HepG2 (cell line): Measurements from ENCODE around the gene LRRC40. TPM values are rescaled to one million over a fixed set of nuclear protein-coding genes. Genes with fewer than 3 reads are reported as not detected.
A peak's percentile ranks its signal among the peaks of the same experiment; 100 is the strongest.

Experiments used
- CBX2 ChIP-seq, 2 experiments: fragments of 200-600 bp in 1 of 2; sonication (generic); formaldehyde crosslinking in 1 of 2; IDR thresholded peaks; 2 replicates each; pipeline versions ENCODE4 v1.7.0 to v1.8.1; 2018 to 2022; ENCODE audit warnings: low read depth in 2 of 2, low read length in 1 of 2, mild to moderate bottlenecking in 1 of 2, missing genetic modification reagents in 1 of 2
- CC2D1A ChIP-seq: sonication (generic); formaldehyde crosslinking; IDR thresholded peaks from 2 replicates; pipeline ENCODE4 v1.8.1; 2023; ENCODE audit warnings: mild to moderate bottlenecking, missing genetic modification reagents
- FOXP1 ChIP-seq, 2 experiments: fragments of 450-650 bp in 1 of 2; IDR thresholded peaks; 2 replicates each; pipeline ENCODE4 v1.6.1; 2017 to 2018; ENCODE audit warnings: antibody characterized with exemption in 1 of 2
- HOXA5 ChIP-seq: sonication (generic); formaldehyde crosslinking; IDR thresholded peaks from 2 replicates; pipeline ENCODE4 v1.4.0; 2020; ENCODE audit warnings: missing genetic modification reagents
- NFIB ChIP-seq: sonication (generic); formaldehyde crosslinking; IDR thresholded peaks from 2 replicates; pipeline ENCODE4 v1.9.0; 2021; ENCODE audit warnings: missing genetic modification reagents, mild to moderate bottlenecking, borderline replicate concordance
- ZBTB1 ChIP-seq: sonication (generic); formaldehyde crosslinking; IDR thresholded peaks from 2 replicates; pipeline ENCODE4 v1.4.0; 2020; ENCODE audit warnings: missing genetic modification reagents, borderline replicate concordance
- ZBTB49 ChIP-seq: sonication (generic); formaldehyde crosslinking; IDR thresholded peaks from 2 replicates; pipeline ENCODE4 v1.4.0; 2020; ENCODE audit warnings: missing genetic modification reagents, borderline replicate concordance
- ZNF280D ChIP-seq: sonication (generic); formaldehyde crosslinking; IDR thresholded peaks from 2 replicates; pipeline ENCODE4 v1.5.1; 2020; ENCODE audit warnings: mild to moderate bottlenecking, missing genetic modification reagents
- ZNF512 ChIP-seq: sonication (generic); formaldehyde crosslinking; IDR thresholded peaks from 2 replicates; pipeline ENCODE4 v1.4.0; 2020; ENCODE audit warnings: mild to moderate bottlenecking, missing genetic modification reagents
- ZNF615 ChIP-seq: sonication (generic); formaldehyde crosslinking; IDR thresholded peaks from 2 replicates; pipeline ENCODE4 v1.5.0; 2020; ENCODE audit warnings: mild to moderate bottlenecking, missing genetic modification reagents, borderline replicate concordance
- ZNF616 ChIP-seq: sonication (generic); formaldehyde crosslinking; IDR thresholded peaks from 2 replicates; pipeline ENCODE4 v1.5.0; 2020; ENCODE audit warnings: low read depth, mild to moderate bottlenecking, missing genetic modification reagents
- ZNF660 ChIP-seq: sonication (generic); formaldehyde crosslinking; IDR thresholded peaks from 2 replicates; pipeline ENCODE4 v1.5.1; 2020; ENCODE audit warnings: mild to moderate bottlenecking, low read depth, missing genetic modification reagents, borderline replicate concordance
- ZNF674 ChIP-seq: sonication (generic); formaldehyde crosslinking; IDR thresholded peaks from 2 replicates; pipeline ENCODE4 v1.5.0; 2020; ENCODE audit warnings: low read depth, mild to moderate bottlenecking, missing genetic modification reagents
- ZNF75D ChIP-seq: sonication (generic); formaldehyde crosslinking; IDR thresholded peaks from 2 replicates; pipeline ENCODE4 v1.8.1; 2023; ENCODE audit warnings: missing genetic modification reagents, mild to moderate bottlenecking, borderline replicate concordance
- polyA plus RNA-seq, 8 experiments: library from polyadenylated mRNA; depleted of rRNA in 3 of 8; stranded (reverse) in 7 of 8; unstranded in 1 of 8; fragments of >200 nt; fragmentation: Illumina TruSeq in 4 of 8; extraction: Trizol in 4 of 8; gene quantifications; 2 replicates each; pipeline versions ENCODE4 v1.2.1 to v1.2.3, GENCODE V29; 2011 to 2016; ENCODE audit warnings: low read depth in 4 of 8, missing spikeins in 1 of 8, mixed read lengths in 1 of 8; ENCODE audit not compliant: insufficient read depth in 1 of 8
- total RNA-seq, 5 experiments: library from RNA; depleted of rRNA; stranded (reverse); fragments of >200 nt; fragmentation: Illumina TruSeq; extraction: Trizol; gene quantifications; 2 replicates each; pipeline ENCODE4 v1.2.3, GENCODE V29; 2016; ENCODE audit warnings: low read depth in 1 of 5

The LRRC40 gene
- total and polyA plus RNA-seq, 2 of the 13 experiments (the other 11 are each of a cell fraction or from before 2014, with no cell fraction given), result 10.3 to 32.7 TPM

GRCh38 chr1:70205434-70206118, at the start of gene LRRC40 (continued):
- TF ChIP-seq ZBTB49 (CRISPR knock-in tag), result no peak
- no peak for TF ChIP-seq FOXP1 (IDR thresholded peaks at IDR 0.05)
- TF ChIP-seq FOXP1 (CRISPR knock-in tag; IDR thresholded peaks at IDR 0.05), result peak; percentile 37; the same call in 1 of the 2 replicates
- TF ChIP-seq CC2D1A (CRISPR knock-in tag), result 0 out of 2 replicates have a peak, but pooled peaks have one; percentile 46
- no peak for TF ChIP-seq NFIB (CRISPR knock-in tag)
- peak; percentile 72; the same call in 1 of the 2 replicates for TF ChIP-seq ZNF674 (CRISPR knock-in tag)
- no peak for TF ChIP-seq ZNF75D
- peak; percentile 90; the same call in 1 of the 2 replicates for TF ChIP-seq ZNF615 (CRISPR knock-in tag)
- TF ChIP-seq ZNF280D, result peak; percentile 95
- TF ChIP-seq ZNF660, result no peak
- peak; percentile 73 for TF ChIP-seq HOXA5 (CRISPR knock-in tag)
- no peak for TF ChIP-seq ZNF616
- TF ChIP-seq ZNF512 (CRISPR knock-in tag), result no peak
- TF ChIP-seq ZBTB1 (CRISPR knock-in tag), result no peak
- TF ChIP-seq CBX2 (IDR thresholded peaks at IDR 0.05; ENCODE audit: low read depth, low read length), result no peak
- TF ChIP-seq CBX2 (CRISPR knock-in tag; IDR thresholded peaks at IDR 0.05; ENCODE audit: low read depth), result no peak
